Stimulated activated CD4-positive, alpha-beta T cell treated with anti-CD3 and anti-CD28 coated beads, TNF-alpha, amount 100 ng/mL, for 4 hours (primary cell): ENCODE measurements around the gene RPL23.
"Not testable (repeated sequence)": the region's sequence is repeated elsewhere in the genome, so short reads cannot be mapped to it uniquely, and the experiment has no call there.

ENCODE experiments used
- DNase-seq, 3 experiments: peaks; one replicate each; pipeline ENCODE4 v3.0.0-alpha.2; 2020; ENCODE audit warnings: low read depth in 3 of 3

RPL23 gene

GRCh38 chr17:38867968-38868816, 14.7 kb upstream of the RPL23 start:
- DNase-seq, result no peak

- DNase-seq, result peak; percentile 37 to 62 (median 52)
These were observed 13.9 kb upstream of the RPL23 start for GRCh38 chr17:38867179-38867967.

DNA sequence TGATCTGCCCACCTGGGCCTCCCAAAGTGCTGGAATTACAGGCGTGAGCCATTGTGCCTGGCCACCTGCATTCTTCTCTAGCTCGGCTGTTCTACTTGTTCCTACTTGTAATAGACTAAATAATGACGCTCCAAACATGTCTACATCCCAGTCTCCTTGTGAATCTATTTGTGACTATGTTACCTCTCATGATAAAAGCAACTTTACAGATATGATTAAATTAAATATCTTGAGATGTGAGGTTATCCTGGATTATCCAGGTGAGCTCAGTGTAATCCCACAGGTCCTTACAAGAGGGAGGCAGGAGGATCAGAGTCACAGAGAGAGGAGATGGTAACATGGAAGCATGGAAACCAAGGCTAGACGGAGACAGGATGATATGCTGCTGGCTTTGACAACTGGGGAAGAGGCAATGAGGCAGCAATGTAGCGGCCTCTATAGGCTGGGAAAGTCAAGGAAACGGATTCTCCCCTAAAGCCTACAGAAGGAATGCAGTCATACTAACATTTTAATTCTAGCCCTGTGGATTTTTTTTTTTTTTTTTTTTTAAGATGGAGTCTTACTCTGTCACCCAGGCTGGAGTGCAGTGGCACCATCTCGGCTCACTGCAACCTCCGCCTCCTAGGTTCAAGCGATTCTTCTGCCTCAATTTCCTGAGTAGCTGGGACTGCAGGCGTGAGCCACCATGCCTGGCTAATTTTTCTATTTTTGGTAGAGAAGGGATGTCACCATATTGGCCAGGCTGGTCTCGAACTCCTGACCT, 11.3 kb upstream of the RPL23 start:
- no peak for DNase-seq

DNA sequence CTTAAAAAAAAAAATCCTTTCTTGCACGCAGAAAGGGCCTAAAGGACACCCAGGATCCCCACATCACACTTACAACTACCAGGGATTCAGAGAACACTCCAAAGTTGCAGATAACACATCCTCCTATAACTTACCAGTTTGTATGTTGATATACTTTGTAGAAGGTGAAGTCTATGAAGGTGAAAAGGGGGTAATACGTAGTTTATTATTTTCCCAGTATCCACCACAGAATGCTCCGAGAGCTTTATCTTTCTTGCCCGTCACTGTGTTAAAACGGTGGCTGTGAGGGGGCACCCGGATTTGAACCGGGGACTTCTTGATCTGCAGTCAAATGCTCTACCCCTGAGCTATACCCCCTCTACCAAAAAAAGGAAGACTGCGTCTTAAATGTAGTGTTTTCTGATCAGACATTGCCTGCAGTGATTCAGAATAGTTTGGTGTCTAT, 7.9 kb upstream of the RPL23 start:
- no peak for DNase-seq

- no peak for DNase-seq
These were observed 3.8 kb upstream of the RPL23 start for GRCh38 chr17:38857271-38857670.

GRCh38 chr17:38855101-38855714, 1.7 kb upstream of the RPL23 start:
- not testable (repeated sequence) for DNase-seq

- DNase-seq, result no peak
These were observed 690 bp downstream of the RPL23 start for GRCh38 chr17:38852771-38853291.

DNA sequence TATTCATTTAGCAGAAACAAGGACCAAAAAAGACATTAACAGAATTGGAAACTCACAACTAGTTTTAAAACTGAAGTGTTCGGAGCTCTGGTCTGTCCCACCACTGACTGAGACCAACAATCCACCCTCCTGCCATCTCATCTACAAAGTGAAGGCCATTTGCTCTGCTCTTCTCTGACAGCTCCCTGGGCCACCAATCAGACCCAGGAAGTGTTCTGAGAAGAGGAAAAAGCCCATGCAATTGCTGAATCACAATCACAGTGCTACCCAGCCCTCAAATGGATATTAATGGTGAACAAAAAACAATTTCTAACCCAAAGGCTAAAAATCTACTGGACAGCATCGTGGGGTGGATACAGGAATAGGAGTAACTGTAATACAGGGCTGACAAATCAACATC, 2.1 kb downstream of the RPL23 start:
- DNase-seq, result no peak

DNA sequence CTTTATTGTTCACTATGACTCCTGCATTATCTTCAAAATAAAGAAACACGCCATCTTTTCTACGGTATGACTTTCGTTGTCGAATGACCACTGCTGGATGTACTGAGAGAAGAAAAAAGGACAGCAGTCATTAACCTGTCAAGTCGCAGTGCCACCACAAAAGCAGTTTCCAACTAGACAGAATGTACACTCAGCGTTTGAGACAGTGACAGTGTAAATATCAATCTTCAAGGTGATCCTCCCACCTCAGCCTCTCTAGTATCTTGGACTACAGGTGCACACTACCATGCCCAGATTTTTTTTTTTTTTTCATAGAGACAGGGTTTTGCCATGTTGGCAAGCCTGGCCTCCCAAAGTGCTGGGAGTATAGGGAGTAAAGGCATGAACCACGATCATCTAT, 3.1 kb downstream of the RPL23 start:
- DNase-seq, result no peak

GRCh38 chr17:38848939-38849605, 4.4 kb downstream of the RPL23 start:
- DNase-seq, result no peak

DNA sequence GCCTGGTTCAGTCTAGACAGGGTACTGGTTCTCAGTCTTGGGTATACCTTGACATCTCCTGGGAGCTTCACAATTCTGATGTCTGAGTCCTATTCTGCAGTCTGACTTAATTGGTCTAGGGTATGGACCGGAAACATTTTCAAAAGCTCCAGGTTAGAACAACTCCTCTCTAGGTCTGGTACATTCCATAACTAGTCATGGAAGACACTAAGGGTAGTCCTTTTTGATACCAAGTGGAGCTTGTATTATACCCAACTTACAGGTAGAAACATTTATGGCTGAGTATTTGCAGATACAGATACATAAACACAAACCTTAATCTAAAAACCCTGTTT, 5.0 kb downstream of the RPL23 start:
- no peak for DNase-seq

DNA sequence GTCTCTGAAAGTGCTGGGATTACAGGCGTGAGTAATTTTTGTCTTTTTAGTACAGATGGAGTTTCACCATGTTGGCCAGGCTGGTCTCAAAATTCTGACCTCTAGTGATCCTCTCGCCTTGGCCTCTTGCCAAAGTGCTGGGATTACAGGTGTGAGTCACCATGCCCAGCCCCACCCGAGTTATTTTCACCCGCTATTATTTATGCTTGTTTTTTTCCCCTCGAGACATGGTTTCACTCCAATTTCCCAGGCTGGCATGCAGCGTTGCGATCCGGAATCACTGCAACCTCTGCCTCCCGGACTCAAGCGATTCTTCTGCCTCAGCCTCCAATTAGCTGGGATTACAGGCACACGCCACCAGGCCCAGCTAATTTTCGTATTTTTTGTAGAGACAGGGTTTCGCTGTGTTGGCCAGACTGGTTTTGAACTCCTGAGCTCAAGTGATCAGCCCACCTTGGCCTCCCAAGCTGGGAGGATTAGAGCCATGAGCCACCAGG, 9.2 kb downstream of the RPL23 start:
- no peak for DNase-seq

- DNase-seq, result no peak
These were observed 27.7 kb downstream of the RPL23 start for GRCh38 chr17:38825762-38826247.

DNA sequence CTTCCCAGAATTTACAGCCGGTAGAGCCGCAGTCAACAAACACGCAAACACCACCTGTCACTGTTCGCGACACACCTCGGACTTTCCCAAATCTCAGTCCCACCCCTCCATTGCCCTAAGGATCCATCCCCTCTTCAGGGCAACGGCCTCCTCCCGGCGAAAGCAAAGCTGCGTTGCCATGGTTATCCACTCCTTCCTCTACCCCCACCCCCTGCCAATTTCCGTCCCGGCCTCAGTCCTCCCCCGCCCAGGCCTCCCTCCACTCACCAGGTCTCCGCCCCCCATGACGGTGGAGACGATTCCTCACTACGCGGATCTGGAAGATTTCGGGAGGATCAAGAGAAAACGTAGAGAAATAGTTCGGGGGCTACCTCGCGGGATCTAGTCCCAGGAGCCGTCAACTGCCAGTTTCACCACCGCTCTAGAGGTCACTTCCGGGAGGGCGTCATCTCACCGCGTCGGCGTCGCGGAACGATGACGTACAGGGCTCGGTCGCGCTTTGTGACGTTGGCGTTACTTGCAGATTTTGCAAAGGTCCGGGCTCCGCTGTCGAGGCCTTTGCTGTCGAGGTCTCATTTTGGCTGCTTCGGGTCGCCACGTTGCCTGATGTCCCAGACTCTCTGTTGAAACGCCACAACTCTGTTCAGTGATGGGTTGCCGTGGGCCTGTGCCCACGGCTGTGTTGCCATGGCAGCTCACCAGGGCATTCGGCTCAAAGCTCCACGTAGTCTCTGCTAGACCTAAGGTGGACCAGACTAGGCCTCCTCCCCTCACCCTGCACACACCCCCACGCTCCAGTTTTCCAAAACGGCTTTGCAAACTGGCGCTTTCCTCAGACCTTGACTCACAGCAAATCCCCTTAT, 28.4 kb downstream of the RPL23 start, which contains the start of gene CWC25:
TSS of gene CWC25 (minus strand) at position 423 of the 863 bp plus-strand sequence. CDS start at position 285, 138 bp downstream.
- peak; percentile 90 to 95 (median 93) for DNase-seq

- no peak for DNase-seq
These were observed 37.8 kb downstream of the RPL23 start for GRCh38 chr17:38815576-38816193.

- DNase-seq, result no peak
These were observed 43.7 kb downstream of the RPL23 start for GRCh38 chr17:38809828-38810227.

GRCh38 chr17:38800237-38800760, 53.2 kb downstream of the RPL23 start:
- no peak for DNase-seq

- DNase-seq, result peak; percentile 65 to 76 (median 70)
These were observed 53.9 kb downstream of the RPL23 start, which contains the start of gene PIP4K2B for GRCh38 chr17:38799501-38800236. Gene PIP4K2B (minus strand): TSS chr17:38799556. CDS start chr17:38799424, 132 bp downstream.
